BJ (cell line): ENCODE data around the gene MRPL22. TPM values are rescaled to one million over a fixed set of nuclear protein-coding genes. Genes with fewer than 3 reads are reported as not detected.
A peak's percentile ranks its signal among the peaks of the same experiment; 100 is the strongest.

ENCODE experiments used
- CTCF ChIA-PET: fragments of 350-600 bp; formaldehyde crosslinking; extraction: SDS; loops from one replicate; lab custom pipeline; 2021; ENCODE audit warnings: antibody characterized with exemption, inconsistent platforms; lab: Yijun Ruan, JAX
- POLR2A ChIA-PET: fragments of 300-600 bp; sonication (Branson Sonifier 250); formaldehyde crosslinking; extraction: SDS; loops from one replicate; lab custom pipeline; 2021; ENCODE audit warnings: antibody characterized with exemption; lab: Charles Lee
- DNase-seq: peaks from one replicate; pipeline ENCODE4 v3.0.0-alpha.2; 2011; ENCODE audit warnings: low read depth
- H3K27me3 ChIP-seq: 2 replicates; pipeline ENCODE4 v1.6.0; 2011; ENCODE audit warnings: low read length; ENCODE audit not compliant: control insufficient read depth, insufficient read depth
- H3K36me3 ChIP-seq: 2 replicates; pipeline ENCODE4 v1.5.1; 2011; ENCODE audit warnings: low read length; ENCODE audit not compliant: control insufficient read depth, insufficient read depth
- H3K4me3 ChIP-seq: 2 replicates; pipeline ENCODE4 v1.5.1; 2011; ENCODE audit warnings: low read depth, mild to moderate bottlenecking, control low read depth, low read length
- CTCF ChIP-seq: IDR thresholded peaks from 2 replicates; pipeline ENCODE4 v1.5.1; 2011; ENCODE audit warnings: low read depth, mild to moderate bottlenecking, control low read depth, inconsistent platforms, low read length, moderate library complexity; ENCODE audit not compliant: insufficient read depth
- polyA plus RNA-seq: library from polyadenylated mRNA; depleted of rRNA; stranded (reverse); fragments of >200 nt; gene quantifications from 2 replicates; pipeline ENCODE4 v1.2.3, GENCODE V29; 2011

Gene MRPL22
- polyA plus RNA-seq, 1 experiment = 32.0 TPM

- ChIA-PET POLR2A (no interaction called here), CTCF (interaction anchor here (0.8 to 1.2 kb wide), 5 partner anchors 9 to 181 kb away, joined by 3 read pairs; no protein-coding TSS in a partner anchor)
- no peaks in the 10 kb centered on the region for H3K36me3 ChIP-seq
- H3K27me3 ChIP-seq = no peaks in the 10 kb centered on the region
- no peak overlapping the region for H3K4me3 ChIP-seq
- no peak for TF ChIP-seq CTCF
- no peak for DNase-seq
Observed at GRCh38 chr5:154966874-154967273, 26.0 kb downstream of the MRPL22 start.

GRCh38 chr5:154967421-154968024 is 26.6 kb downstream of the MRPL22 start:
- peak; percentile 62 for TF ChIP-seq CTCF
- DNase-seq = no peak
- Histone ChIP-seq H3K4me3 (no peak overlapping the region), H3K27me3 (no peaks in the 10 kb centered on the region), H3K36me3 (no peaks in the 10 kb centered on the region)
- POLR2A ChIA-PET = interaction anchor here (0.6 kb wide), 1 partner anchor 9 kb away, joined by 3 read pairs; no protein-coding TSS in a partner anchor
- CTCF ChIA-PET = interaction anchor here (0.7 to 1.2 kb wide), 6 partner anchors 12 to 181 kb away, joined by 3 to 9 read pairs (median 3); no protein-coding TSS in a partner anchor

GRCh38 chr5:154968953-154969352 is 28.1 kb downstream of the MRPL22 start:
- Histone ChIP-seq H3K4me3 (no peak overlapping the region), H3K27me3 (no peaks in the 10 kb centered on the region), H3K36me3 (no peaks in the 10 kb centered on the region)
- ChIA-PET POLR2A (no interaction called here), CTCF (interaction anchor here (1.0 to 1.2 kb wide), 5 partner anchors 15 to 180 kb away, joined by 3 to 9 read pairs (median 3); no protein-coding TSS in a partner anchor)
- no peak for DNase-seq
- TF ChIP-seq CTCF = no peak

- ChIA-PET POLR2A (no interaction called here), CTCF (interaction anchor here (1.0 to 1.2 kb wide), 2 partner anchors 111 to 177 kb away, joined by 3 read pairs; no protein-coding TSS in a partner anchor)
- Histone ChIP-seq H3K36me3 (no peaks in the 10 kb centered on the region; the same call in 1 of the 2 replicates), H3K4me3 (no peak overlapping the region), H3K27me3 (no peaks in the 10 kb centered on the region)
- no peak for DNase-seq
- TF ChIP-seq CTCF = no peak
Observed at GRCh38 chr5:154970759-154971158, 29.9 kb downstream of the MRPL22 start.

- no peaks in the 10 kb centered on the region for H3K27me3 ChIP-seq
- no peak for TF ChIP-seq CTCF
- POLR2A ChIA-PET = no interaction called here
- DNase-seq = no peak
- H3K36me3 ChIP-seq = no peaks in the 10 kb centered on the region; the same call in 1 of the 2 replicates
- CTCF ChIA-PET = interaction anchor here (1.2 to 3.6 kb wide), 8 partner anchors 14 to 182 kb away, joined by 3 to 38 read pairs (median 5); no protein-coding TSS in a partner anchor
- H3K4me3 ChIP-seq = no peak overlapping the region
Observed at GRCh38 chr5:154971501-154971900, 30.6 kb downstream of the MRPL22 start.
